Measurements from ENCODE around the gene CFAP57.

Gene CFAP57

DNA sequence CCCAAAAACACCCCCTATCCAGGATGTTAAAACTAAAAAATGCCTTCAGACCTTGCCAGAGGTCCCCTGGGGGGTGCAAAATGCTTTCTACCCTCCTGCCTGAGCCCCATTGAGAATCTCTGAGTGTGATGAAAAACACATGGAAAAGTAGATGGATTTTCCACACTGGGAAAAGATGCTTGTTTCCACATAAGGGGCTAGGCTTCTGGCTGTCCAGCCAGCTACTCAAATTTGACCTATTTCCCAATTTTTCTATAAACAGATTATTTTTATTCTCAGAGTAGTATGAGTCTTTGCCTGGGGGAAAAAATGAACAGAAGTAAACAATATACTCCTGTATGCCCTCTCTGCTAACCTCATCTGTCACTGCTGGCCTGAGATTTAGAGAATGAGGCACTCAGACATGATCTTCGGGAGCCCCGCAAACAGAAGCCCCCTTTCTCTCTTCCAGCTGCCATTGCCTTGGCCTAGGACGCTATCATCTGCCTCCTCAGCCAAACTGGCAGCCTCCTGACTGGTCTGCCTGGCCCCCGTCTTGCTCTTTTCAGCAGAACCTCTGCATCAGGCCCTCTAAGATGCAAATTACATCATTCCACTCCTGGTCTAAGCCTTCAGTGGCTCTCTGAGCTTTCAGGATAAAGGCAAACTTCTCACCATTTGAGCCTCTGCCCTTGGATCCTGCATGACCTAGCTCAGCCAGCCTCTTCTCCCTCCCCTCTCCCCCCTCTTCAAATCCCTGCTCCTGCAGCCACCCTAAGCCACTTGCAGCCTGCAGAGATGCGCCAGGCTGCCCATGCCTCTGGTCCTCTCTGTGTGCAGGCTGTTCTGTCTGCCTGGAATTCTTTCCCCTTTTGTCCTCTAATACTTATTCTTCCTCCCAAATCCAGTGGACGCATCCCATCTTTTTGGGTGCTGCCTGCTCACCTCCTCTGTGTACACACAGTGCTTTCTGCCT is 58.0 kb downstream of the CFAP57 start:
- no peak for DNase-seq

- DNase-seq, result no peak
These were observed 59.9 kb downstream of the CFAP57 start for GRCh38 chr1:43232074-43232473.

GRCh38 chr1:43232482-43232881 is 60.4 kb downstream of the CFAP57 start:
- no peak for DNase-seq

GRCh38 chr1:43233631-43234030 is 61.5 kb downstream of the CFAP57 start:
- no peak for DNase-seq

GRCh38 chr1:43234267-43234666 is 62.1 kb downstream of the CFAP57 start:
- no peak for DNase-seq

- no peak for DNase-seq
These were observed 62.9 kb downstream of the CFAP57 start for GRCh38 chr1:43235040-43235439.

DNA sequence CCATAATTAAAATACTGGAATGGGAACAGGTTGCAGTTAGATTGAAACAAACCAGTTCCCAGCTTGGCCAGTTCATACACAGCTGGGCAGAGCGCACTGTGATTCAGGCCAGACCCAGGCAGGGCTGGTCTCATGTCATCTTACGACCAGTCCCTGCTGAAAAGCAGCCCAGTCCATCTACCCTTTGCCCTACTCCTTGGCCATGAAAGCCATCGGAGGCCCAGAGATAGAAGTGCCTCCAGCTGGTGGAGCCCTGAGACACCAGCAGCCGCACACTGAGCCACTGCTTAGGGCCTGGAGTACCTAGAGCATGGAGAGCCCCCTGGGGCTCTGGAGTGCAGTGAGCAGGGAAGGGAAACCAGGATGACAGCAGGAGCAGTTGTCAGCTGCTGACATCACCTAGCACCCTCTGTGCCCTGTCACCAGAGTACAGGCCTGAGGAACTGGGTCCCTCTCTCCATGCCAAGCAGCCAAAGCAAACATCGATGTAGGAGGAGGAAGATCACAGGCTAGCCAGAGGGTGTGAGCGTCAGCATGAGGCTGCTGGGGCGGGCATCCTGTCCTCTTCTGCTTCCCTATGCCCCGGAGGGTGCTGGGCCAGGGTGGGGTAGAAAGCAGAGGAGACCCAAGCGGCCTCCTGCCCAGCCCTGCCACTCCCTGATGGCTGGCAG is 63.5 kb downstream of the CFAP57 start:
- no peak for DNase-seq

- no peak for DNase-seq
These were observed 65.0 kb downstream of the CFAP57 start for GRCh38 chr1:43237121-43237520.

GRCh38 chr1:43238085-43238484 is 66.0 kb downstream of the CFAP57 start:
- DNase-seq, result no peak

DNA sequence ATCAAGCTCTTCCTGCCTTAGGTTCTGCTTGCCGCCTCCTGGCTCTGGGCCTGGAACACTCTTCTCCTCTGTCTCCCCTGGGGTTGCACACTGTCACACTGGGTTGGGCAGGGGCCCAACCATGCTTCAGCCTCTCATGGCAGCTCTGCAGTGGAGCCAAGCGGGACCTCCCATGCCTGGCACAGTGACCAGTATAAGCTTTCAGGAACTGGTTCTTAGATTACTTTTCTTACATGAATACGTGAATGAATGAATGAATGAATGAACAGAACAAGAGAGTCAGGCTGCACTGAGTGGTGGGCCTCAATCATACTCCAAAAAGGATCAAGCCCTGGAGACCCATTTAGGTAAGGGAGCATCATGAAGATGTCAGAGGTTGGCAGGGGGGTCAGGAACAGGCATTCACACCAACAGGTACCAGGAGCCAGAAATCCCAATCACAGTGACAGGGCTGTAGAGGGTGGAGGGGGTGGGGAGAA is 66.9 kb downstream of the CFAP57 start:
- DNase-seq, result no peak

- DNase-seq, result no peak
These were observed 67.4 kb downstream of the CFAP57 start for GRCh38 chr1:43239484-43239883.

- DNase-seq, result no peak
These were observed 69.3 kb downstream of the CFAP57 start for GRCh38 chr1:43241413-43241836.

GRCh38 chr1:43243299-43243698 is 71.2 kb downstream of the CFAP57 start:
- DNase-seq, result no peak

- no peak for DNase-seq
These were observed 74.5 kb downstream of the CFAP57 start for GRCh38 chr1:43246466-43247213.

DNA sequence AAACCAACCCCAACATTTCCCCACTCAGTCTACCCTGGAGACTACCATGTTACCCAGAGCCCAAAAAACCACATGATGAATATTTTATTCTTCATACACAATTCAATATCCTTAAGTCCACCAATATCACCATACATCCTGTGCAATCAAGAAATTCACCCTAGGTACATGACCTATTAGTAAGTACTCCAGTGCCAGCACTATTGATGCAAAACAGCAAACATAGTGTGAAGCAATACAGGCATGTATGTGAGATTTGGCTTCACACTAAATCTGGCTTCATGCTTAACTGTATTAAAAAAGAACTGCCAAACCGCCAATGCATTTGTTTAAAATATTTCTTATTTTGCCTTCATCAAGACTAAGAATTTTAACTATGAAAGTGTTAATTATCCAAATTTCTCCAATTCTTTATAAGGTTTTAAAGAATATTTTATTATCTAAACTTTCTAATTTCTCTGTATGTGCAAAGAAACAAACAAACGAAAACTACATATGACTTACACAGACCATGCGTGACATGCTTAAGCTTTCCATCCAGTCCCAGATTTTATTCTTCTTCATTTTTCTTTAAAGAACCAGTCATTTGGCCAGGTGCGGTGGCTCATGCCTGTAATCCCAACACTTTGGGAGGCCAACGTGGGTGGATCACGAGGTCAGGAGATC is 75.3 kb downstream of the CFAP57 start:
- DNase-seq, result no peak

- no peak for DNase-seq
These were observed 78.2 kb downstream of the CFAP57 start for GRCh38 chr1:43250351-43250761.

- DNase-seq, result no peak
These were observed 78.9 kb downstream of the CFAP57 start for GRCh38 chr1:43251024-43251423.

DNA sequence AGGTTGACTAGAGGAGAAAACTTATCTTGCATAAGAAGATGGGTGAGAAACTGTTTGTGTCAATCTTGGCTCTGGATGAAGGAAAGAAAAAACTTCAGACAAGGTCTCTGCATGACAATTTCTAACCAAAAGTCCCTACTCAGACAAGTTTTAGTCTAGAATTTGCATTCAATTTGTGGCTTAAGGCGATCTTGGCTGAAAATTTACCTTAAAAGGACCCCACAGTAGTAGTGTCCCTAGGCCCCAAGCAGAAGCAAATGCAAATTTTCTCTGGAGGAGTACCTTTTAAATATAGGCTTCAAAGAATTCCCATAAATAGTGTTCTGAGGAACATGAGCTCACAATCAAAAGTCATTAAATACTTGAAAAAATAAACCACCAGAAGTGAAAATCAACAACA is 80.1 kb downstream of the CFAP57 start:
- DNase-seq, result no peak

DNA sequence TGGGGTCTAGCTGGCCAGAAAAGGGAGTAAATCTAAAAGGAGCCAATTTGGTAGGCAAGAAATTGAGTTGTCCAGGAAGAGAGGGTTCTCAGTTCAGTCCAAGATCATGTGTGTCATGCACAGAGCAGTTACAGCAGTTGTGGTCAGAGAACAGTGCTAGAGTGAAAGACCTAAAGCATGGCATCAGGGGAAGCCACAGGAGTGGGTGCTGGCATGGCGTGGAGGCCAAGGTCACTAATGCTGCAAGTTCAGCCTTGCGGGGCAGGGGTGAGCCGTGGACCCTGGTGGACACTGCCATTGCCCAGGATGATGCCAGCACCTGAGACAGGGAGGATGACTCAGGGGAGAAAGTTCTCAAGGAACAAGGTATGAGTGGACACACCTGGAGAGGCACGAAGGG is 81.0 kb downstream of the CFAP57 start:
- no peak for DNase-seq

DNA sequence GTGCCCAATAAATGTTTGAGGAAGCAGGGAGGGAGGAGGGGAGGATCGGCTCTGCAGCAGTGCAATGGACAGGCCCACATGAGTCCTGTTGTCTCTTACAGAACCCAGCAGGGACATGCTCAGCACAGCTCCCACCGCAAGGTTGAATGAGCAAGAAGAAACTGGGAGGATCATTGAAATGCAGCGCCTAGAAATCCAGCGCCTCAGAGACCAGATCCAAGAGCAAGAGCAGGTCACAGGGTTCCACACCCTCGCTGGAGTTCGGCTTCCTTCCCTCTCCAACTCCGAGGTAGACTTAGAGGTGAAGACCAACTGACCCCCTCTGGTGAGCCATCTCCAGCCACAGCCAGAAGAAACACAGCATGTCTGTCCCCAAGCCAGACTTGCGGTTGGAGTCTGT is 81.7 kb downstream of the CFAP57 start:
- DNase-seq, result no peak

GRCh38 chr1:43255438-43256210 is 83.5 kb downstream of the CFAP57 start:
- DNase-seq, result no peak

Measured in stimulated activated CD4-positive, alpha-beta T cell treated with anti-CD3 and anti-CD28 coated beads, Interleukin-12 subunit alpha, Interleukin-12 subunit beta, amount 100 ng/mL, for 4 hours (primary cell).